ENCODE measurements around the gene MYT1.

DNA sequence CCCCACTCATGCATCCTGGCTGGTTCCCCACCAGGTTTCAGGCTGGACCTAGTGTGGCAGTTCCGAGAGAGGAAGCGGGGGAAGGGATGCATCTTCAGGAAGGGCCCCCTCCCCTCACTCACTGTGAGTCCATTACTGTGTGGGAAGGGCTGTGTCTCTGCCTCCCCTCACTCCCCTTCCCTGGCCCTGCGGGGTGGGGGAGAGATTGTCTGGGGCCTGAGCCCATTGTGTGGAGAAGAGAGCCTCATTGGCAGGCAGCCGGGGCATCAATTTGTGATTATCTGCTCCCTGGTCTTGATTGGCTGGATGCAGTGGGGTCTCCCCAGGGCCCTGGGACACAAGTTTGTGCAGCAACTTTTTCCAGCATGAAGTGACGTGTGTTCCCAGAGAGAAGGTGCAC is 4.1 kb upstream of the MYT1 start:
- TF ChIP-seq, protein P1, sequence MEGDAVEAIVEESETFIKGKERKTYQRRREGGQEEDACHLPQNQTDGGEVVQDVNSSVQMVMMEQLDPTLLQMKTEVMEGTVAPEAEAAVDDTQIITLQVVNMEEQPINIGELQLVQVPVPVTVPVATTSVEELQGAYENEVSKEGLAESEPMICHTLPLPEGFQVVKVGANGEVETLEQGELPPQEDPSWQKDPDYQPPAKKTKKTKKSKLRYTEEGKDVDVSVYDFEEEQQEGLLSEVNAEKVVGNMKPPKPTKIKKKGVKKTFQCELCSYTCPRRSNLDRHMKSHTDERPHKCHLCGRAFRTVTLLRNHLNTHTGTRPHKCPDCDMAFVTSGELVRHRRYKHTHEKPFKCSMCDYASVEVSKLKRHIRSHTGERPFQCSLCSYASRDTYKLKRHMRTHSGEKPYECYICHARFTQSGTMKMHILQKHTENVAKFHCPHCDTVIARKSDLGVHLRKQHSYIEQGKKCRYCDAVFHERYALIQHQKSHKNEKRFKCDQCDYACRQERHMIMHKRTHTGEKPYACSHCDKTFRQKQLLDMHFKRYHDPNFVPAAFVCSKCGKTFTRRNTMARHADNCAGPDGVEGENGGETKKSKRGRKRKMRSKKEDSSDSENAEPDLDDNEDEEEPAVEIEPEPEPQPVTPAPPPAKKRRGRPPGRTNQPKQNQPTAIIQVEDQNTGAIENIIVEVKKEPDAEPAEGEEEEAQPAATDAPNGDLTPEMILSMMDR (IDR thresholded peaks at IDR 0.05), result no peak
- TF ChIP-seq POLR2AphosphoS5 (IDR thresholded peaks at IDR 0.05), result no peak
- no peak for TF ChIP-seq EP300 (IDR thresholded peaks at IDR 0.05; ENCODE audit: low read depth)
